RPMI8226 (cell line): Measurements from ENCODE around the gene RUNX1.
"Not testable (repeated sequence)": the region's sequence is repeated elsewhere in the genome, so short reads cannot be mapped to it uniquely, and the experiment has no call there.

Experiments used
- DNase-seq: peaks from one replicate; pipeline ENCODE4 v3.0.0-alpha.2; 2015

Gene RUNX1

DNA sequence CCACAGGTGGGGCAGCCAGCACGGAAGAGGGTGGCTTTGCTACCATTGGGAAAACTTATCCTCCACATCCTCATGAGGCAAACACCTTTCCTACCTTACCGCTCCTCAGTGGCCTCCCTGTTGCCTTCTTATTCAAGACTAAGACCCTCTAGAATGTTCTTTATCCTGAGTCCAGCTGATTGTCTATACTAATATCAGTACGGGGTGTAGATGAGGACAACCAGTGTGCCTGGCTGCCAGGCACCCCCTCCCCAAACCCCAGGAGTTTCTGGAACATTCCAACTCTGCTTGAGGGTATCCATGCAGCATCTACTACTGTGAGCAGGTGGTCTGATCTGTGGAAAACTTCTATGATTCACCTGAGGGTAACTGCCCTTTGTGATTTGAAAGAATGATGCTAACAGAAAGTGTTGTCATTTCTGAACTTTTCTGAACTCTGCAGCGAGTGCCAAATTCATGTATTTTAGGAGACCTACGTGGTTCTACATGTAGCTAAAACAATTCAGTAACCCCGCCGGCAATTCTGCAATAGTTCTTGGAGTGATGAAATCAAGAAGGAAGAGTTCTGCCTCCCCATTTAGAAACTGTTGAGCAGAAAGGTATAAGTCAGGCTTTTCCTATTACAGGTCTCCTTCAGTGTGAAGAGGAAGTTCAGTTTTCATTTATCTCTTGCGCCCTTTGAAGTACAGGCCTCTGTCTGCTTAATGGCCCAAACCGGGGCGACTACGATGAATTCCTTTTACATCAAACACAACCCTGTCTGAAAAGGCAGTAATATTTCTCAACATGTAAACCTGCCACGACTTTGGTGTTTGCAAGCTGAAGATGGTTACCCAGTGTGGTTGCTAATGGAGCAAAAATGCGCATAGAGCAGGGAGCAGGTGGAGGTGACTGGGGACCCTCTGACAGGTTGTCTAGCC lies 80.4 kb downstream of the RUNX1 start:
- DNase-seq: no peak

DNA sequence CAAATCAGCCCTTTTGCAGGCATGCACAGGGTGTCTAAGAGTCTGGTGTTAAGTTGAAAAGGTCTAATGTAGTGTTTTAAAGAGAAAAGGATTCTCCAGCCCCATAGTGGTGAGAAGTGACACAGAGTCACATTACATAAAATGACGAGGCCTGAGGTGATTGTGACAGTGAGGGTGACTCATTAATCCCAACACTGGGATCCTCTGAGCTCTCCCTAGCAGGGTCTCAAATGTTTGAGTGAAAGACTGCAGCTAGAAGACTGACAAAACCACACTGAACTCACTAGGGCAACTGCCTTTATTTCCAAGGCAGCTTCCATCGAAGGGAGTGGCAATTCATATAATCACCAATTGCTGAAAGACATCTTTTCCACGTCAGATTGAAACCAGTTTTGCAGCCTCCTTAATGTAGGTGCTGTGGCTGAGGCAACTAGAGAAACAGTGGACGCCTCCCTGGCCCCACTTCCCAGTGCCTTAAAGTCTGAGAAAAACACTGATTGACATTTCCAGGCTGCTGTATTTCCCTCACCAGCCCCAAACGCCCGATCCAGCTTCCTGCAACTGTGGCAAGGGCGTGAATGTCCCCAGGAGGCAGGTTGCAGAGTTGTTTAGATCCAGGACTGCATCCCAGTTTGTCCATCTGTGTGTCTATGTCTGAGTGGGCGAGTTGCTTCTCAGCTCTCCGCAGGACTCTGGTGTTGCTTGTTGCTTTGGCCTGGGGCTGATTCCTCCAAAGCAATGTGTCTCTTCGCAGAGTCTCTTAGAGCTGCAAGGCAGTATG lies 81.4 kb downstream of the RUNX1 start:
- DNase-seq: no peak

DNA sequence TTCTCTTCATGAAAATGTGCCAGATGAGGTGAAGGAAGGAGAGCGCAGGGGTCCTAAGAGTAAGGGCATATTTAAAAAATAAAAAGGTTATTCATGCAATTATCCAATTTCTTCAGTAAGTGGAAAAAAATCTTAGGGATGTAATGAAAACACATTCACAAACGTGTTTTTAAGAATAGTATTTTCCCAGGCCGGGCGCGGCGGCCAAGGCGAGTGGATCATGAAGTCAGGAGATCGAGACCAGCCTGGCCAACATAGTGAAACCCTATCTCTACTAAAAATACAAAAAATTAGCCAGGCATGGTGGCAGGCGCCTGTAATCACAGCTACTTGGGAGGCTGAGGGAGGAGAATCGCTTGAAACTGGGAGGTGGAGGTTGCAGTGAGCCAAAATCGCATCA lies 82.2 kb downstream of the RUNX1 start:
- not testable (repeated sequence) for DNase-seq

DNA sequence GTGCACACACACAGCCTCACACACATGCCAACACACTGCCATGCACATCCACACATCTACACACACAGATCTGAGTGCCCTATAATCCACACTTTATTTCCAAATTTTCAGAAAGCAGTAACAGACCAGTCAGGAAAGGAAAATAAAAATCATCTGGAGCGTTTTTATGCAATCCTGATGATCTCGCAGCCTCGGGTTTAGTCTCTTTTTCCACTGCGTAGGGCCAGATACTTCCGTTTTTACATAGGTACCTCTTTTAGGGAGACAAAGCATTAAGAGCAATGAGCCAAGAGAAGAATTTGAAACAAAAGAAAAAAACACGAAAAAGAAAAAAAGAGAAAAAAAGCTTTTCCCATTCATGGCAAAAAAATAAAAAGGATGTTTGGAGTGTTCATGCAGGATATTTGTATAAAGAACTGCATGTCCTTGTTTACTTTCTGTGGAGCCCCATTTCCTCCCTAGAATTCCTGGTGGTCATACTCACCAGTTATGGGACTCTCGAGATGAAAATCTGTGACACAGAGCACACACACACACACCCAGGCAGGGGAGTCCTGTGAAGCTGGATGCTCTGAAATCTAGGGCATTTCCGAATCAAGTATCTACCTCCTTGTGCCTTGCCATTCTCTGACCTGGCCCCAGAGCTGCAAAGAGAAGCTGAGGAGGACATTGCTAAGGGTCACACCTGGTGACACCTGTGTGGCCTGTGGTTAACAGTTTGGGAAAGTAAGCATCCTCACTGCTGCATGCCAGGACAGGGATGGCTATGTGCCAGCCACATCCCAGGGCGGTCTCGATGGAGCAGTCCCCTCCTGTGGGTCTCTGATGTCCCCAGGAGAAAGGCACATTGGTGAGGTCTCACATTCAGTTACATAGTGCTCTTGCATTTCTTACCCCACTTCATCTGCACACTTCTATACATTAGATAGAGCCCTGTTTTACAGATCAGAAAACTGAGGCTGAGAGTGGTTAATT lies 83.6 kb downstream of the RUNX1 start:
- no peak for DNase-seq

DNA sequence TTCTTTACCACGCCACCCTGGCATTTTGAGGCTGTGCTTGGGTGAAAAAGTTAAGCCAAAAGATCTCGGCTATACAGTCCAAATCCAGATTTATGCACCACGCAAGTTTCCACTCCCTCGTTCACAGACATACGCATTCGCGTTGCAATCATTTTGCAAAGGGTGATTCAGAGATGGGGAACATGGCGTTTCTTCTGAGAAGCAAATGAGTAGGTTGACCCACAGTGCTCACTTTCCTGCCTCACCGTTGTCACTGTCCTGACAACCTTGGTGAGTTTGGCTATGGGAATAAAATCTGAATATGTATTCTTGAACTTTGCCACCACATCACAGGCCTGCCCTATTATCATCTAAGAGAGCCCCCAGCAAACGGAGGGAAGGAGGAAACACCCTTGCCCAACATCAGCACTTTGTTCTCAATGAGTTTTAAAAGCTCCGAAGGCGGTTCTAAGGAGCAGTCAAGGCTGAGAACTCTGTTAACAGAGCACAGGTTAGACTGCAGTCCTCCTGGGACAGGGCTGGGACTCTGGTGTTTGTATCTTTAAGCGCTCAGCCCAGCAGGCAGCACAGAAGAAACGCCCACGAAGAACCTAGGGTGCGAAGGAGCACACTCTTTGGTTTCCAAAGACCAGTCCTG lies 86.4 kb downstream of the RUNX1 start:
- no peak for DNase-seq

DNA sequence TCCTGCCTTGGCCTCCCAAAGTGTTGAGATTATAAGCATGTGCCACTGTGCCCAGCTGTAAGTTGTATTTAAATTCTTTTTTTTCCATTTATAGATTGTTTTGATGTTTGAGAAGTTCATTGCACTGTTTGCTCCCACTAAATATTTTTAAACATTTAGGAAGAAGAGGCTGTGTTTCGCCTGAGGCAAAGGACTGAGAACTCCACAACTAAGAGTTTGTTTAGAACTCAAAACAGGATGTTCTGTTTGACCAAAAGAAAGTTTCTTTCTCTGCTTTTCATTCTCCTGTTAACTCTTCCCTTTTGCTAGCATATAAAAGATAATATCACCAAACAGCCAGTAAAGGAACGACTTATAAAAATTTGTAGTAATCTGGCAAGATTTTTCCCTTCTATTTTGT lies 87.0 kb downstream of the RUNX1 start:
- no peak for DNase-seq

DNA sequence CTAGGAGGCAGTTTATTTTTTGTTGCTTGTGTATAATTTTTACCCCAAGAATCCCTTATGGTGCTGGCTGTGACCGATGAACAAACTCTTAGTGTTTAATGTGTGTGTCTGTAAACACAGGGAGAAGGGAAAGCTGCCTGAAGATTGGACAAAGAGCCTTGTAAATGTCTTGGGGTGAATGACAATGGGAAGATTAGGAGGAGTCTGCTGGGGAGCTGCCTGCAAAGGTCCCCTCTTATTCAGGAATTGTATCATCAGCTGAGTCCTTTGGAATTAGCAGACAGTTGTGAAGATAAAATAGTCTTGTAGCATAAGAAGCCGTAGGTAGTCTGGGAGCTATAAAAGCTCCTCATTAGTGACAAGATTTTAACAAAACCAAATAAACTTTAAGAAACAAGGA lies 88.4 kb downstream of the RUNX1 start:
- DNase-seq: no peak

DNA sequence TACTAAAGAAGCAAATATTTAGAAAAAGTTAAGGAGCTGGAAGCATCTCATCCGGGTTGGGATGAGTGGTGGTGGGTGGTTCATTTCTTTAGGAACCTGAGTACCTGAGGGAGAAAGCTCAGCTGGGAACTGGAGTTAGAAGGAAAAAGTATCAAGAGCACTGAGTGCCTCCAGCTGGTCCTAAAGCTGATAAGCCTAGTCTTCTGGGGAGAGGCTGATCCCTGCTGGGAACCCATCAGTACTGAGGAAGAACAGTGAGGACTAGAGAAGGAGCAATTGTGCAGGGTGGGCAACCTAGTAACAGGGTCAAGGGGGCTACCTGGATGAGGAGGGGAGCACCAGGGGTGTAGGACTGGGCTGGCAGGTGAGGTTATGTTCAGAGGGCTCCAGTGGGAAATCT lies 89.5 kb downstream of the RUNX1 start:
- no peak for DNase-seq

DNA sequence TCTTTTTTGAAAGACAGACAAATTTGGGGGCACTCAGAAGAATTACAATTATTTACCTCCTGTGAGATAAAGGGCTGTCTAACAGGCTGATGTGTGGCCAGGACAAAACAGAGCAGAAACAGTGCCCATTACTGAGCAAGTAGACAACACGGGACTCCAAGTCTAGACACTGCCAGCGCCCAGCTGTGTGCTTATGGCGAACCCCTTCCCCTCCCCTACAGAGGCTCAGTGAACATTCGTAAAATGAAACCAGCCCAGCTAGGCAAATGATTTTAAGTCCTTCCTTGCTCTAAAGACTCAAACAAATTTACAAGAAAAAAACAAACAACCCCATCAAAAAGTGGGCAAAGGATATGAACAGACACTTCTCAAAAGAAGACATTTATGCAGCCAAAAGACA lies 91.1 kb downstream of the RUNX1 start:
- DNase-seq: no peak

DNA sequence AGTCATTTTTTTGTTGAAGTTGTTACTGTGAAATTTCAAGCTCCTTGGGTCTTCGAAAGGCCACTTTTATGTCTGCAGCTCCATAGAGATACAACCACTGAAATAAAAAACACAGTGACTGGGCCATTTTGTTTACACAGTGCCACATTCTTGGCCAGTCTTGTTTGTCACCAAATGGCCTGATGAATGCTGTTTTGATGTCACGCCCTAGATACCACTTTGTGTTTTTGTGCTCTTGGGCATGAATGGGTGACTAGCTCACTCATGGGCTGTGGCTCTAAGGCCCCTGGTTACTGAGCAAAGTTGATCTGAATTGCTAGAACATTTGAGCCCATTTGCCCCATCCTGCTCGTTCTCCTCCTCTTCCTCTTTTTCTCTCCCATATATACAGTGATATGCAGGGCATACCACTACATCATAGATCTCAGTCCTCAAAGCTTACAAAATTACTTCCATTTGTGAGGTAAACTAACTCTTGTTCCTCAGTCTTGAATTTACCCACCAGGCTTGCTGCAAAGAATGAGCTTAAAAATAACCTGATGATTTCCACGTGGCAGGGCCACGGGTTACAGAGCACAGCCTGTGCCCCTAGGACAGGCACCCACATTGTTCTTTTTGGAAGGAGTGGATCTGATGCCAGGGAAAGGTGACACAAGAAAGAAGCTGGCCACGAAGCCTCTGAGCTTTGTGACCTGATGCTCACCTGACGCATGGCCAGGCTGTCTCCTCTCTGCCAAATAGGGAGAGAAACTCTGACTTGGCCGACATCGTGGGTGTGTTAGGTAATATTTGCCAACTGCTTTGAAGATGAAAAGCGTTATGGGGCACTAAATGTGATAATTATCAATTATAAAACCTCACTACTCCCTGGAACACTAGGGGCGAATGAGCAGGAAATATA lies 92.4 kb downstream of the RUNX1 start:
- DNase-seq: no peak

DNA sequence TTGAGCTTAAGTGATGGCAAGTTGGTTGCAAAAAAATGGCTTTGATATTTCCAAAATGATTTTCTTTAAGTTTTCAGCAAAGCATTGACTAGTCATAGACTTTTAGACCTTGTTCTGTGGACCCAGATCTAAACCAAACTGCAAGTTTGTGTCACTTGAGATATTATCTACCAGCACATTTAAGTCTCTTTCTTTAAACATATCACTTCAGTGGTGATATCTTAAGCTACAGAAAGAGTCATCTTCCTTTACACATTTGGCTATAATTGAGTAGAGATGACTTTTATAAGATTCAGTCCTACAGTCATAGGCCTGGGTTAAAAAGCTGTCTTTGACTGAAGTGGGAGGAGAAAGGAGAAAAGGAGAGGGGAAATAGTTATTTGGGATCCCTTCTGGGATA lies 95.2 kb downstream of the RUNX1 start:
- no peak for DNase-seq

DNA sequence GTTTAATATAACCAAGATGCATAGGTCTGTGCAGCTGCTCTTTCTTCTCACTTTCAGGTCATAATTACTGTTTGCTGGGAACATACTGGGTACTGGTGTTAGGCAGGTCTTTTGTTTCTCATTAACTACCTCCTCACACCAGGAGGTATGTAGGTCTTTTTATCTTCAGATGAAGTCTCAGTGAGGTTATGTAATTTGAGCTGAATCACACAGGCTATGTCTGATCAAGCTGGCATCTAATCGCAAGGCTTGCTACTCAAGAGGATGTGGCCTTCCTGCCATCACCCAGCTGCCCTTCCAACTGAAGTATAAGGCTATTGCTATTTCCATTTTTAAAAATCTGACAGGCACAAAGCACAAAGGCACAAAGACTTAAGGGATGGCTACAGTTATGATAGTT lies 96.4 kb downstream of the RUNX1 start:
- DNase-seq: no peak

DNA sequence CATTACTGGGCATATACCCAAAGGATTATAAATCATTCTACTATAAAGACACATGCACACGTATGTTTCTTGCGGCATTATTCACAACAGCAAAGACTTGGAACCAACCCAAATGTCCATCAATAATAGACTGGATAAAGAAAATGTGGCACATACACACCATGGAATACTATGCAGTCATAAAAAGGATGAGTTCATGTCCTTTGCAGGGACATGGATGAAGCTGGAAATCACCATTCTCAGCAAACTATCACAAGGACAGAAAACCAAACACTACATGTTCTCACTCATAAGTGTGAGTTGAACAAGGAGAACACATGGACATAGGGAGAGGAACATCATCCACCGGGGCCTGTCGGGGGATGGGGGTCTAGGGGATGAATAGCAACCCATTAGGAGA lies 97.2 kb downstream of the RUNX1 start:
- not testable (repeated sequence) for DNase-seq

DNA sequence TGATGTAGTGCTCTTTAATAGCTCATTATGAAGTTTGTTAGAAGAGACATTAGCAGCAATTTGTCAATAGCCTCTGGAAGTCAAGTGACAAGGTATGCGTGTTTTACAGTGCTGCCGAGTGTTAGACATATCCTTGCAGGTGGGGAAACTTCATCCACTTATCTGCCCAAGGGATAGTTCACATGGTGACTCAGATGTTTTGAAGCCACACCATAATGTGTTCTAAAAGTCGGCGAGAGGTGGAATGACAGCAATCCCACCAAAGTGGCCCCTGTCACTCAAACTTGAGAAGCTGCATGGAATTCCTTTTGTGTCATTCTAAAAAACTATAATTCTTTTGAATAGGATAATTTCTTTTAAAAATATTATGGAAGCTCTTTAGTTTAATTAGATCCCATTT lies 98.1 kb downstream of the RUNX1 start:
- no peak for DNase-seq

DNA sequence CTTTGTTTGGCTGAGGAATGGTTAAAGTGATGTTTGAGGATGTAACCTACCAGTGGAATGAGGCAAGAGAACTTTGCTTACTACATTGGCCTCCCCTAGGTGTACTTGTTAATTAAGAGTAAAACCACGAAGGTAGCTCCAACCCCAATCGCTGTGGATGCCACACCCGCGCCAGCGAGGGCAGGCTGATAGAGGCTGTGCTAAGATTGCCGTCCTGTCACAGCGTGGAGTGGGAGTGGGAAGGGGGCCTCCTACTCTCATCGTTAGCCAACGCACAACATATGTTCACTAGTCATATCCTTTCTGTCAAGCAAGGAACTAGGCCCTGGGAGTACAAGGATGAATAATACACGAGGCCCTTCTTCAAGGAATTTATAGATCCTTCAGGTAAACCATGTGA lies 99.6 kb downstream of the RUNX1 start:
- DNase-seq: no peak

DNA sequence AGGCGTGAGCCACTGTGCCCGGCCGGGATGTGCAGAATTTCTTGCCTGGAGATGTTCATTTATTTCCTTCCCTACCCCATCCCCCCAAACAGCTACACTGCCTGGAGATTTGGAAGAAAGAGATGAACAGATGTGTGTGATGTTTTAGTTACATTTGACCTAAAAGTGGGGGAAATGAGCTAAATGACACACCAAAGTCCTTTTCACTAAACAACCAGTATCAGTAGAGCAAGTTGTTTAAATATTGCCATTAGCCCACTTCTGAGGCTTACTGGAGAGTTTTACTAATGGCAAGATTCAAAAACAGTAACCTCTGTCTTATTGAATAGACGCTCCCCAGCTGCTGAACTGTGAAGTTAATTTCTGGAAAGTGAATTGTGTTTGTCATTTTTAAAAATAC lies 100.1 kb downstream of the RUNX1 start:
- no peak for DNase-seq

DNA sequence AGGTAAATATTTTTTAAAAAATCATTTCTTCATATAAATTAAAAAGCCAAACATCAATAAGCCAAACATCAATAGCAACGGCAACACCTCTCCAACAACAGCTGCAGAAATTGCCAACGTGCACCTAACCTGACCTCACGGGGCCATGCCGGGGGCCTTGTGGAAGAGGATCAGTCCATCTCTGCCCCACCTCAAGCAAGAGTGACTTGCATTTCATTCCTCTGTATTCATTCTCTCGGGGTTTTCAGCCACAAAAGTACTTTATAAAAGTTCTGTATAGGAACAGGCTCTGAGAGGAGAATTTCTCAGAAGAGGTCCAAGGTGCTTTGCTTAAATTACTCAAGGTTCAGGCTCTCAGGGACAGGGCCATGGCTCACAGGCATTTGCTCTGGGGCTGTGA lies 100.9 kb downstream of the RUNX1 start:
- no peak for DNase-seq

DNA sequence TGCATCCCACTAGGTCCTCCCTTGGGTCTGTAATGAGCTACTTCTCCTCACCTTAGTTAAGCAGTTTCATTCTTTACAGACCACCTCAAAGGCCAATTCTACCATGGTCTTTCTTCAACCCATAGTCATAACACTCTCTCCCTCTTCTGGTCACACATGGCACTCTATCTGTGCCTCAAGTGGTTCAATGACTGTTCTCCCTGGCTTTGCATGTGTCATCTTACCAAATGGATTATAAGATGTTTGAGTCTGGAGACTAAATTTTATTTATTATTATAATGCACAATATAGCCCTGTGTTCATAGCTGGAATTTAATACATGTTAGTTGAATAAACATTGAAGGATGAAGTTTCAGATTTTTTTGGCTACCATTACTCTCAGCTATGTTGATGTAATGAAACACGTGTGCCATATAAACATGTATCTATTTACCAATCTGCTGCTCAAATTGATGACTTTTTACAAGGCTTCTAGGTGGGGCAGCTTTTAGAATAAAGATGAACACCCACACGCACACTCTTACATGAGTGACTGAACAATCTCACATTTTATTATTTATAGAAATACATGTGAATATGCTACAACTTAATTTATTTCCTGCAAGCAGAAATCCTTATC lies 102.1 kb downstream of the RUNX1 start:
- DNase-seq: no peak

DNA sequence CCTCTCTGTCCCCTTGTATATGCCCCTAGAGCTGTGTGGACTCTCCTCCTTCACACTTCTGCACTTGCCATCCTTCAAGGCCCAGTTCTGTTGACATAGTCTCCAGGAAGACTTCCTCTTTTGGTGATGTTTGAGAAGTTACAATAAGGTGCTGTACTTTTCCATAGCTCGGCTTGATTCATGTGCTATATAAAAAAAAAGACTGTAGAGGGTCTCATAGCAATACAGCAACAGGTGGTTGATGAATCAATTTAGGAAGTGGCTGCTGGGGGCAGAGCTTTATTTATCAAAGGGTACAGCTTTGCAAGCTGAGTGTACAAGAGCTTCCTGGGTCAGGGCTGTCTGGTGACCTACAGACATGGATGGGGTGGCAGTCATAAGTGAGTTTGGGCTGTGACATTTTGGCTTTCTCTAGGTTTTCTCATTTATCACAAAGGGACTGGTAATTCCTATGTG lies 102.7 kb downstream of the RUNX1 start:
- no peak for DNase-seq

DNA sequence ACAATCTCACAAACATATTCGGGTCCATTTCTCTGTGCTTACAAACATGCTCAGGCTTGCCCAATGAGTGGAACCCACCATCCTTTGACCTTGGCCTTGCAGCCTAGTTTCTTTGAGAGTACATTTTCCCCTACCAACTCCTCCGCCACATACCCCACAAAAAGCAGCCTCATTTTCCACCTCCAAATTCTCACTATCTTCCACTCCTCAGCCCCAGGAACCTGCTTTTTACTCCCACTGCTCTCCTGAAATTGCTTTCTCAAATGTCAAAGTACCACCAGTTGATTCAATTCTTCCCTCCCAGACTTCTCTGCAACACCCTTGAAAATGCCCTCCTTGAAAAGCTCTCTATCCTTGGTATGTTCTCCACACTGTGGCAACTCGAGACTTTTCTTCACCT lies 103.8 kb downstream of the RUNX1 start:
- DNase-seq: no peak
